ENCODE data around the gene LCN15. TPM values are rescaled to one million over a fixed set of nuclear protein-coding genes. Genes with fewer than 3 reads are reported as not detected.
"Not testable (repeated sequence)": the region's sequence is repeated elsewhere in the genome, so short reads cannot be mapped to it uniquely, and the experiment has no call there.

LCN15 gene
- total RNA-seq, 1 experiment from 2014 or later, result not detected

GRCh38 chr9:136769710-136770191, 5.4 kb upstream of the LCN15 start:
- CTCF ChIA-PET, result interaction anchor here (0.6 to 3.1 kb wide), 5 partner anchors 9 to 295 kb away, joined by 3 to 11 read pairs (median 4); no protein-coding TSS in a partner anchor
- H3K36me3 Mint-ChIP-seq (ENCODE audit: insufficient read depth, unreplicated experiment), result no peaks in the 10 kb centered on the region
- H3K27ac Mint-ChIP-seq (ENCODE audit: low read depth, unreplicated experiment), result no peak overlapping the region
- peaks cover 7% of the 10 kb centered on the region for H3K4me1 Mint-ChIP-seq (ENCODE audit: insufficient read depth, unreplicated experiment)
- intact Hi-C loops (cut with micrococcal nuclease), result no loop called here
- no peaks in the 10 kb centered on the region for H3K9me3 Mint-ChIP-seq (ENCODE audit: unreplicated experiment)
- BruUV-seq (replicated peaks), result no TSS peak
- no peak overlapping the region for H3K4me3 Mint-ChIP-seq (ENCODE audit: unreplicated experiment)
- peak; percentile 13 for DNase-seq (ENCODE audit: unreplicated experiment)
- POLR2A ChIA-PET, result no interaction called here
- peak; percentile 37 for TF ChIP-seq CTCF (IDR thresholded peaks at IDR 0.05; ENCODE audit: unreplicated experiment)
- no peaks in the 10 kb centered on the region for H3K27me3 Mint-ChIP-seq (ENCODE audit: insufficient read depth, unreplicated experiment)

GRCh38 chr9:136766410-136767120, 2.2 kb upstream of the LCN15 start:
- CTCF ChIA-PET, result interaction anchor here (0.6 to 3.6 kb wide), 10 partner anchors 9 to 361 kb away, joined by 3 to 19 read pairs (median 3); partner anchors contain the start of gene LCN8

GRCh38 chr9:136765745-136766409, 1.6 kb upstream of the LCN15 start:
- not testable (repeated sequence) for H3K27ac Mint-ChIP-seq (ENCODE audit: low read depth, unreplicated experiment); H3K4me3 Mint-ChIP-seq (ENCODE audit: unreplicated experiment); H3K36me3 Mint-ChIP-seq (ENCODE audit: insufficient read depth, unreplicated experiment); H3K4me1 Mint-ChIP-seq (ENCODE audit: insufficient read depth, unreplicated experiment); BruUV-seq (replicated peaks); H3K9me3 Mint-ChIP-seq (ENCODE audit: unreplicated experiment); DNase-seq (ENCODE audit: unreplicated experiment); H3K27me3 Mint-ChIP-seq (ENCODE audit: insufficient read depth, unreplicated experiment)
- intact Hi-C loops (cut with micrococcal nuclease), result loop anchor here (1.0 kb wide), 1 partner anchor 18 kb away; no protein-coding TSS in a partner anchor
- CTCF ChIA-PET, result interaction anchor here (0.6 to 3.6 kb wide), 11 partner anchors 8 to 302 kb away, joined by 3 to 19 read pairs (median 3); partner anchors contain the start of gene LCN8
- POLR2A ChIA-PET, result interaction anchor here (0.7 to 2.5 kb wide), 3 partner anchors 12 to 876 kb away, joined by 3 to 9 read pairs (median 3); no protein-coding TSS in a partner anchor

More at GRCh38 chr9:136766410-136767120, 2.2 kb upstream of the LCN15 start:
- H3K9me3 Mint-ChIP-seq (ENCODE audit: unreplicated experiment); H3K27me3 Mint-ChIP-seq (ENCODE audit: insufficient read depth, unreplicated experiment); BruUV-seq (replicated peaks); H3K27ac Mint-ChIP-seq (ENCODE audit: low read depth, unreplicated experiment); H3K4me1 Mint-ChIP-seq (ENCODE audit: insufficient read depth, unreplicated experiment); H3K4me3 Mint-ChIP-seq (ENCODE audit: unreplicated experiment); H3K36me3 Mint-ChIP-seq (ENCODE audit: insufficient read depth, unreplicated experiment): not testable (repeated sequence)
- POLR2A ChIA-PET, result interaction anchor here (0.7 to 2.5 kb wide), 3 partner anchors 11 to 877 kb away, joined by 3 to 9 read pairs (median 3); no protein-coding TSS in a partner anchor
- DNase-seq (ENCODE audit: unreplicated experiment), result peak; percentile 56
- intact Hi-C loops (cut with micrococcal nuclease), result loop anchor here (1.0 kb wide), 1 partner anchor 18 kb away; no protein-coding TSS in a partner anchor
- peak; percentile 20 for TF ChIP-seq CTCF (IDR thresholded peaks at IDR 0.05; ENCODE audit: unreplicated experiment)

- Mint-ChIP-seq H3K27ac (ENCODE audit: low read depth, unreplicated experiment) (no peak overlapping the region), H3K9me3 (ENCODE audit: unreplicated experiment) (no peaks in the 10 kb centered on the region), H3K4me1 (ENCODE audit: insufficient read depth, unreplicated experiment) (peaks cover 7% of the 10 kb centered on the region), H3K36me3 (ENCODE audit: insufficient read depth, unreplicated experiment) (no peaks in the 10 kb centered on the region), H3K27me3 (ENCODE audit: insufficient read depth, unreplicated experiment) (no peaks in the 10 kb centered on the region), H3K4me3 (ENCODE audit: unreplicated experiment) (no peak overlapping the region)
- POLR2A ChIA-PET, result no interaction called here
- BruUV-seq (replicated peaks), result no TSS peak
- no peak for DNase-seq (ENCODE audit: unreplicated experiment)
- no peak for TF ChIP-seq CTCF (IDR thresholded peaks at IDR 0.05; ENCODE audit: unreplicated experiment)
- intact Hi-C loops (cut with micrococcal nuclease), result no loop called here
- CTCF ChIA-PET, result interaction anchor here (0.6 to 3.6 kb wide), 3 partner anchors 13 to 40 kb away, joined by 3 to 19 read pairs (median 3); no protein-coding TSS in a partner anchor
Measured at GRCh38 chr9:136765041-136765440, 723 bp upstream of the LCN15 start.

Measured in MCF 10A (cell line).